Astrocyte (in vitro differentiated cells and primary cell): Measurements from ENCODE around the gene SCAANT1. TPM values are rescaled to one million over a fixed set of nuclear protein-coding genes. Genes with fewer than 3 reads are reported as not detected.

Experiments used
- DNase-seq: peaks from one replicate; pipeline ENCODE4 v3.0.0-alpha.2; 2010; ENCODE audit warnings: low read depth
- FAIRE-seq: peaks from 2 replicates; lab custom pipeline; 2011; peaks lifted over from hg19 to GRCh38; lab: Jason Lieb, UNC
- H2AFZ ChIP-seq: 2 replicates; pipeline ENCODE4 v1.6.0; 2012; ENCODE audit warnings: low read depth, low read length, inconsistent platforms
- H3K27ac ChIP-seq: 2 replicates; pipeline ENCODE4 v1.5.1; 2011; ENCODE audit warnings: low read depth, low read length, inconsistent platforms
- H3K27me3 ChIP-seq: 2 replicates; pipeline ENCODE4 v1.6.0; 2011; ENCODE audit warnings: low read length, inconsistent platforms; ENCODE audit not compliant: insufficient read depth
- H3K36me3 ChIP-seq: 2 replicates; pipeline ENCODE4 v1.5.1; 2011; ENCODE audit warnings: low read length, inconsistent platforms; ENCODE audit not compliant: insufficient read depth
- H3K4me1 ChIP-seq: 2 replicates; pipeline ENCODE4 v1.5.1; 2011; ENCODE audit warnings: low read length, inconsistent platforms; ENCODE audit not compliant: insufficient read depth
- H3K4me2 ChIP-seq: 2 replicates; pipeline ENCODE4 v1.6.0; 2012; ENCODE audit warnings: low read length, inconsistent platforms
- H3K4me3 ChIP-seq: 2 replicates; pipeline ENCODE4 v1.5.1; 2011; ENCODE audit warnings: low read depth, mild to moderate bottlenecking, low read length, inconsistent platforms; ENCODE audit not compliant: insufficient read depth
- H3K79me2 ChIP-seq: 2 replicates; pipeline ENCODE4 v1.6.0; 2012; ENCODE audit warnings: mild to moderate bottlenecking, low read length, inconsistent platforms; ENCODE audit not compliant: insufficient read depth
- H3K9ac ChIP-seq: 2 replicates; pipeline ENCODE4 v1.6.0; 2012; ENCODE audit warnings: mild to moderate bottlenecking, low read length, inconsistent platforms
- H3K9me3 ChIP-seq: 2 replicates; pipeline ENCODE4 v1.5.1; 2012; ENCODE audit warnings: low read depth, mild to moderate bottlenecking, low read length, inconsistent platforms; ENCODE audit not compliant: insufficient read depth
- H4K20me1 ChIP-seq: 2 replicates; pipeline ENCODE4 v1.6.0; 2012; ENCODE audit warnings: low read length, inconsistent platforms; ENCODE audit not compliant: insufficient read depth
- H3K27ac Mint-ChIP-seq: one replicate; pipeline ENCODE4 v1.8.0; 2021; ENCODE audit warnings: mild to moderate bottlenecking, mixed read lengths; ENCODE audit not compliant: unreplicated experiment
- H3K27me3 Mint-ChIP-seq: one replicate; pipeline ENCODE4 v1.8.0; 2021; ENCODE audit warnings: low read depth, mixed read lengths; ENCODE audit not compliant: unreplicated experiment
- H3K36me3 Mint-ChIP-seq: one replicate; pipeline ENCODE4 v1.8.0; 2021; ENCODE audit warnings: low read depth, mixed read lengths; ENCODE audit not compliant: unreplicated experiment
- H3K4me1 Mint-ChIP-seq: one replicate; pipeline ENCODE4 v1.8.0; 2021; ENCODE audit warnings: low read depth, mixed read lengths; ENCODE audit not compliant: unreplicated experiment
- H3K4me3 Mint-ChIP-seq: one replicate; pipeline ENCODE4 v1.8.0; 2021; ENCODE audit warnings: mild to moderate bottlenecking, moderate library complexity, mixed read lengths; ENCODE audit not compliant: unreplicated experiment
- H3K9me3 Mint-ChIP-seq: one replicate; pipeline ENCODE4 v1.8.0; 2021; ENCODE audit warnings: mild to moderate bottlenecking, mixed read lengths; ENCODE audit not compliant: unreplicated experiment
- CTCF ChIP-seq: IDR thresholded peaks from 2 replicates; pipeline ENCODE4 v1.5.1; 2011; ENCODE audit warnings: low read depth, mild to moderate bottlenecking, inconsistent platforms, low read length, moderate library complexity; ENCODE audit not compliant: insufficient read depth
- EZH2 ChIP-seq: IDR thresholded peaks from 2 replicates; pipeline ENCODE4 v1.6.1; 2012; ENCODE audit warnings: mild to moderate bottlenecking, low read length, inconsistent platforms; ENCODE audit not compliant: insufficient read depth
- total RNA-seq: library from RNA; stranded (reverse); gene quantifications from 2 replicates; pipeline ENCODE4 v1.2.1, GENCODE V29; 2021

SCAANT1 gene
- total RNA-seq, 1 donor from 2014 or later: not detected

GRCh38 chr3:63870615-63871005, 41.6 kb downstream of the SCAANT1 start:
- H3K79me2 ChIP-seq: peaks cover 73% of the 10 kb centered on the region
- Mint-ChIP-seq H3K4me1 (peaks cover 13% of the 10 kb centered on the region), H3K9me3 (no peaks in the 10 kb centered on the region), H3K36me3 (peaks cover 3% of the 10 kb centered on the region), H3K4me3 (no peak overlapping the region), H3K27me3 (no peaks in the 10 kb centered on the region), H3K27ac (no peak overlapping the region)
- no peaks in the 10 kb centered on the region for H3K36me3 ChIP-seq
- H3K4me3 ChIP-seq: no peak overlapping the region
- FAIRE-seq (no peak), DNase-seq (no peak)
- TF ChIP-seq CTCF: no peak
- no peak for TF ChIP-seq EZH2
- no peak overlapping the region for H3K27ac ChIP-seq
- H3K4me2 ChIP-seq: no peak overlapping the region
- H2AFZ ChIP-seq: no peak overlapping the region
- H3K9ac ChIP-seq: no peak overlapping the region
- peaks cover 47% of the 10 kb centered on the region for H4K20me1 ChIP-seq
- H3K9me3 ChIP-seq: no peaks in the 10 kb centered on the region
- peaks cover 8% of the 10 kb centered on the region for H3K4me1 ChIP-seq
- H3K27me3 ChIP-seq: no peaks in the 10 kb centered on the region

- DNase-seq (no peak), FAIRE-seq (no peak)
- Histone ChIP-seq H3K4me1 (peaks cover 8% of the 10 kb centered on the region), H3K9ac (no peak overlapping the region), H4K20me1 (peaks cover 42% of the 10 kb centered on the region), H3K27ac (no peak overlapping the region), H3K27me3 (no peaks in the 10 kb centered on the region), H3K9me3 (no peaks in the 10 kb centered on the region), H3K4me2 (no peak overlapping the region), H2AFZ (no peak overlapping the region), H3K36me3 (no peaks in the 10 kb centered on the region), H3K79me2 (peaks cover 72% of the 10 kb centered on the region), H3K4me3 (no peak overlapping the region)
- Mint-ChIP-seq H3K9me3 (no peaks in the 10 kb centered on the region), H3K27ac (no peak overlapping the region), H3K36me3 (peaks cover 3% of the 10 kb centered on the region), H3K4me1 (peaks cover 16% of the 10 kb centered on the region), H3K27me3 (no peaks in the 10 kb centered on the region), H3K4me3 (no peak overlapping the region)
- TF ChIP-seq EZH2 (no peak), CTCF (no peak)
These were observed 42.1 kb downstream of the SCAANT1 start for GRCh38 chr3:63869940-63870614.

GRCh38 chr3:63867225-63867624, 45.0 kb downstream of the SCAANT1 start:
- H3K79me2 ChIP-seq: peaks cover 75% of the 10 kb centered on the region
- no peak for FAIRE-seq
- DNase-seq: no peak
- Mint-ChIP-seq H3K4me3 (no peak overlapping the region), H3K4me1 (peaks cover 21% of the 10 kb centered on the region), H3K27me3 (no peaks in the 10 kb centered on the region), H3K9me3 (no peaks in the 10 kb centered on the region), H3K36me3 (peaks cover 3% of the 10 kb centered on the region), H3K27ac (no peak overlapping the region)
- no peak overlapping the region for H2AFZ ChIP-seq
- TF ChIP-seq EZH2 (no peak), CTCF (no peak)
- no peak overlapping the region for H3K4me3 ChIP-seq
- H3K4me2 ChIP-seq: no peak overlapping the region
- no peak overlapping the region for H3K9ac ChIP-seq
- H3K4me1 ChIP-seq: peaks cover 12% of the 10 kb centered on the region
- H3K27me3 ChIP-seq: no peaks in the 10 kb centered on the region
- H3K9me3 ChIP-seq: no peaks in the 10 kb centered on the region
- H3K27ac ChIP-seq: no peak overlapping the region
- peaks cover 23% of the 10 kb centered on the region for H4K20me1 ChIP-seq
- no peaks in the 10 kb centered on the region for H3K36me3 ChIP-seq
